H1 (cell line): Measurements from ENCODE around the gene VPS26A. TPM values are rescaled to one million over a fixed set of nuclear protein-coding genes. Genes with fewer than 3 reads are reported as not detected.

ENCODE experiments used
- CTCF ChIA-PET: fragments of 300-600 bp; sonication (Branson Sonifier 250); formaldehyde crosslinking; loops from one replicate; lab custom pipeline; 2021; ENCODE audit not compliant: partially characterized antibody; lab: Charles Lee
- POLR2A ChIA-PET: fragments of 300-600 bp; sonication (Branson Sonifier 250); formaldehyde crosslinking; loops from one replicate; lab custom pipeline; 2021; ENCODE audit warnings: inconsistent platforms; ENCODE audit not compliant: partially characterized antibody; lab: Charles Lee
- DNase-seq, 2 experiments: peaks; one replicate each; pipeline versions ENCODE4 v3.0.0 to v3.0.0-alpha.2; 2010 to 2022; ENCODE audit warnings: low spot score in 2 of 2, low read depth in 1 of 2, mixed read lengths in 1 of 2
- FAIRE-seq: peaks from 2 replicates; lab custom pipeline; 2011; peaks lifted over from hg19 to GRCh38; lab: Jason Lieb, UNC
- H2AFZ ChIP-seq: 2 replicates; pipeline ENCODE4 v1.8.1; 2012; ENCODE audit warnings: low read length, inconsistent platforms
- H2AK5ac ChIP-seq: 2 replicates; pipeline ENCODE4 v1.6.1; 2013; ENCODE audit warnings: low read depth, low read length
- H2BK120ac ChIP-seq: replicated peaks from 2 replicates; pipeline ENCODE3; 2013; ENCODE audit warnings: low read depth, low read length, inconsistent platforms
- H2BK12ac ChIP-seq: 2 replicates; pipeline ENCODE4 v1.6.1; 2013; ENCODE audit warnings: low read depth, low read length
- H2BK15ac ChIP-seq: 2 replicates; pipeline ENCODE4 v1.6.1; 2013; ENCODE audit warnings: low read length
- H2BK20ac ChIP-seq: 2 replicates; pipeline ENCODE4 v1.6.1; 2013; ENCODE audit warnings: low read length
- H2BK5ac ChIP-seq: 2 replicates; pipeline ENCODE4 v1.6.1; 2013; ENCODE audit warnings: low read depth, low read length
- H3K14ac ChIP-seq: 2 replicates; pipeline ENCODE4 v1.6.1; 2013; ENCODE audit warnings: inconsistent platforms; ENCODE audit not compliant: insufficient read length
- H3K18ac ChIP-seq: 2 replicates; pipeline ENCODE4 v1.6.1; 2013; ENCODE audit warnings: low read length; ENCODE audit errors: extremely low read depth
- H3K23ac ChIP-seq: 2 replicates; pipeline ENCODE4 v1.6.1; 2013; ENCODE audit warnings: inconsistent platforms; ENCODE audit not compliant: insufficient read length
- H3K23me2 ChIP-seq: 2 replicates; pipeline ENCODE4 v1.6.1; 2013; ENCODE audit warnings: low read depth, low read length
- H3K27ac ChIP-seq: 2 replicates; pipeline ENCODE4 v1.6.1; 2011; ENCODE audit warnings: low read depth, low read length, inconsistent platforms
- H3K27me3 ChIP-seq, 4 experiments: replicated peaks in 1 of 4; 1 replicate in 1 of 4; 2 replicates in 3 of 4; pipeline versions ENCODE4 v1.6.1 to v1.8.1; 2011 to 2013; ENCODE audit warnings: low read length in 3 of 4, mild to moderate bottlenecking in 3 of 4, inconsistent platforms in 2 of 4, mixed read lengths in 2 of 4, moderate library complexity in 1 of 4; ENCODE audit not compliant: control insufficient read depth in 3 of 4, insufficient read depth in 3 of 4; ENCODE audit errors: extremely low read depth in 1 of 4
- H3K36me3 ChIP-seq, 4 experiments: 2 replicates each; pipeline versions ENCODE4 v1.6.1 to v1.8.1; 2011 to 2013; ENCODE audit warnings: mild to moderate bottlenecking in 4 of 4, low read length in 3 of 4, moderate library complexity in 2 of 4, control low read depth in 1 of 4, inconsistent platforms in 1 of 4; ENCODE audit not compliant: insufficient read depth in 4 of 4, control insufficient read depth in 2 of 4
- H3K4ac ChIP-seq: replicated peaks from 2 replicates; pipeline ENCODE3; 2013; ENCODE audit warnings: low read length, low read depth, mixed read lengths, inconsistent platforms; ENCODE audit not compliant: insufficient read length
- H3K4me1 ChIP-seq, 4 experiments: replicated peaks in 1 of 4; 1 replicate in 1 of 4; 2 replicates in 3 of 4; pipeline versions ENCODE4 v1.6.1 to v1.8.1; 2011 to 2013; ENCODE audit warnings: low read length in 3 of 4, inconsistent platforms in 2 of 4, mixed read lengths in 1 of 4; ENCODE audit not compliant: insufficient read depth in 4 of 4, control insufficient read depth in 3 of 4
- H3K4me2 ChIP-seq, 2 experiments: 2 replicates each; pipeline versions ENCODE4 v1.6.1 to v1.8.1; 2011 to 2013; ENCODE audit warnings: low read depth in 2 of 2, low read length in 2 of 2, control low read depth in 1 of 2, inconsistent platforms in 1 of 2, mild to moderate bottlenecking in 1 of 2; ENCODE audit not compliant: insufficient read depth in 1 of 2
- H3K4me3 ChIP-seq, 4 experiments: fragments of 200-600, 300-600 bp in 1 of 4; sonication (generic), shearing (Covaris generic), sonication (Bioruptor Twin) in 1 of 4; 2 replicates each; pipeline versions ENCODE4 v1.5.1 to v1.8.1; 2011 to 2016; ENCODE audit warnings: low read length in 4 of 4, low read depth in 3 of 4, control low read depth in 2 of 4, inconsistent platforms in 2 of 4, mild to moderate bottlenecking in 2 of 4, mixed read lengths in 1 of 4, moderate library complexity in 1 of 4; ENCODE audit not compliant: insufficient read depth in 2 of 4; ENCODE audit errors: extremely low read depth in 1 of 4
- H3K56ac ChIP-seq: replicated peaks from 2 replicates; pipeline ENCODE3; 2013; ENCODE audit warnings: low read depth, mild to moderate bottlenecking, mixed read lengths, low read length, inconsistent platforms; ENCODE audit not compliant: insufficient read length
- H3K79me1 ChIP-seq: 2 replicates; pipeline ENCODE4 v1.6.1; 2013; ENCODE audit warnings: low read depth, low read length, control low read depth
- H3K79me2 ChIP-seq, 2 experiments: 2 replicates each; pipeline versions ENCODE4 v1.6.1 to v1.8.1; 2012 to 2013; ENCODE audit warnings: low read length in 2 of 2, mild to moderate bottlenecking in 2 of 2, inconsistent platforms in 1 of 2; ENCODE audit not compliant: insufficient read depth in 2 of 2, control insufficient read depth in 1 of 2
- H3K9ac ChIP-seq, 4 experiments: replicated peaks in 1 of 4; 1 replicate in 1 of 4; 2 replicates in 3 of 4; pipeline versions ENCODE4 v1.6.1 to v1.8.1; 2011 to 2013; ENCODE audit warnings: low read depth in 3 of 4, low read length in 3 of 4, control low read depth in 2 of 4, mild to moderate bottlenecking in 2 of 4, moderate library complexity in 2 of 4, inconsistent platforms in 1 of 4; ENCODE audit errors: extremely low read depth in 1 of 4
- H3K9me3 ChIP-seq, 2 experiments: 2 replicates each; pipeline versions ENCODE4 v1.6.1 to v1.8.1; 2012 to 2013; ENCODE audit warnings: mild to moderate bottlenecking in 2 of 2, moderate library complexity in 2 of 2, control low read depth in 1 of 2, inconsistent platforms in 1 of 2, low read depth in 1 of 2, low read length in 1 of 2, mixed read lengths in 1 of 2; ENCODE audit not compliant: insufficient read depth in 2 of 2
- H4K20me1 ChIP-seq, 2 experiments: replicated peaks in 1 of 2; 2 replicates each; pipeline versions ENCODE3 to v1.8.1; 2011 to 2013; ENCODE audit warnings: inconsistent platforms in 2 of 2, low read length in 2 of 2, mild to moderate bottlenecking in 1 of 2; ENCODE audit not compliant: insufficient read depth in 2 of 2, control insufficient read depth in 1 of 2
- H4K5ac ChIP-seq: 2 replicates; pipeline ENCODE4 v1.6.1; 2013; ENCODE audit warnings: low read length, low read depth, mixed read lengths, inconsistent platforms; ENCODE audit not compliant: insufficient read length
- H4K8ac ChIP-seq: 2 replicates; pipeline ENCODE4 v1.8.0; 2013; ENCODE audit warnings: mild to moderate bottlenecking, moderate library complexity, low read length, inconsistent platforms; ENCODE audit not compliant: insufficient read depth; ENCODE audit errors: extremely low read depth
- H4K91ac ChIP-seq: replicated peaks from 2 replicates; pipeline ENCODE3; 2013; ENCODE audit warnings: low read length, mixed read lengths, inconsistent platforms; ENCODE audit not compliant: insufficient read length
- BCL11A ChIP-seq, 2 experiments: IDR thresholded peaks; one replicate each; pipeline ENCODE4 v1.6.1; 2011; ENCODE audit warnings: low read depth in 2 of 2, low read length in 2 of 2, mild to moderate bottlenecking in 2 of 2
- BRCA1 ChIP-seq: IDR thresholded peaks from 2 replicates; pipeline ENCODE4 v1.6.1; 2012; ENCODE audit warnings: low read depth, low read length, improper control_type of control experiment
- GABPA ChIP-seq: IDR thresholded peaks from 2 replicates; pipeline ENCODE4 v1.6.1; 2011; ENCODE audit warnings: mild to moderate bottlenecking, low read length, moderate library complexity, borderline replicate concordance; ENCODE audit not compliant: insufficient read depth
- KDM1A ChIP-seq: fragments of 200-600, 300-600 bp; sonication (generic); IDR thresholded peaks from 2 replicates; pipeline ENCODE4 v1.7.1; 2016; ENCODE audit warnings: mild to moderate bottlenecking, low read length, borderline replicate concordance
- KDM4A ChIP-seq: IDR thresholded peaks from one replicate; pipeline ENCODE4 v1.7.1; 2012; ENCODE audit warnings: low read depth, mild to moderate bottlenecking, moderate library complexity, low read length, inconsistent platforms; ENCODE audit not compliant: severe bottlenecking
- PHF8 ChIP-seq: fragments of 200-600 bp; sonication (generic); conservative IDR thresholded peaks from 2 replicates; pipeline ENCODE4 v1.7.1; 2012; ENCODE audit warnings: low read depth, mild to moderate bottlenecking, inconsistent platforms, low read length, moderate library complexity
- SIN3A ChIP-seq, 2 experiments: IDR thresholded peaks in 1 of 2; conservative IDR thresholded peaks in 1 of 2; 2 replicates each; pipeline ENCODE4 v1.6.1; 2011 to 2012; ENCODE audit warnings: low read length in 2 of 2, improper control_type of control experiment in 1 of 2, low read depth in 1 of 2, mild to moderate bottlenecking in 1 of 2
- TAF1 ChIP-seq: IDR thresholded peaks from 2 replicates; pipeline ENCODE4 v1.6.1; 2011; ENCODE audit warnings: mild to moderate bottlenecking, low read depth, low read length
- WGBS, 2 experiments: shearing (Covaris generic) in 1 of 2; methylation state at CpG; one replicate each; pipeline versions ENCODE4 v1.1.6 to v1.1.7; 2013 to 2015; ENCODE audit warnings: low lambda C conversion rate in 2 of 2, mixed read lengths in 2 of 2, inconsistent platforms in 1 of 2, low coverage in 1 of 2, missing lambda C conversion rate in 1 of 2; ENCODE audit not compliant: insufficient replicate concordance in 2 of 2, insufficient coverage in 1 of 2, insufficient read length in 1 of 2; ENCODE audit errors: extremely low coverage in 1 of 2, missing lambda C conversion rate in 1 of 2; 5-methylcytosine and 5-hydroxymethylcytosine counted together
- polyA plus RNA-seq, 7 experiments: library from polyadenylated mRNA; depleted of rRNA in 3 of 7; stranded (reverse) in 5 of 7; unstranded in 2 of 7; fragments of >200 nt in 5 of 7; fragments of 200-250 nt in 2 of 7; gene quantifications; 1 replicate in 5 of 7; 2 replicates in 1 of 7; 4 replicates in 1 of 7; pipeline versions ENCODE4 v1.2.1 to v1.2.3, GENCODE V29; 2011 to 2013; ENCODE audit warnings: missing spikeins in 2 of 7, mixed read lengths in 2 of 7
- total RNA-seq: library from RNA; stranded (reverse); fragmentation: NEBNext Ultra II Directional; extraction: Animal tissue kit (Norgen Biotek cat#: 25700); gene quantifications from 2 replicates; pipeline ENCODE4 v1.2.1, GENCODE V29; 2021
- TF ChIP-seq, protein P1 (sequence below), 3 experiments: IDR thresholded peaks; 1 replicate in 2 of 3; 2 replicates in 1 of 3; pipeline versions ENCODE4 v1.5.1 to v1.6.1; 2011; ENCODE audit warnings: low read length in 3 of 3, mild to moderate bottlenecking in 3 of 3, inconsistent platforms in 2 of 3, low read depth in 1 of 3, moderate library complexity in 1 of 3; ENCODE audit not compliant: insufficient read depth in 1 of 3; ENCODE audit errors: control extremely low read depth in 1 of 3

Gene VPS26A
- total and polyA plus RNA-seq, 2 of the 8 experiments (the other 6 are each of a cell fraction or from before 2014, with no cell fraction given) = 10.7 to 44.8 TPM

DNA sequence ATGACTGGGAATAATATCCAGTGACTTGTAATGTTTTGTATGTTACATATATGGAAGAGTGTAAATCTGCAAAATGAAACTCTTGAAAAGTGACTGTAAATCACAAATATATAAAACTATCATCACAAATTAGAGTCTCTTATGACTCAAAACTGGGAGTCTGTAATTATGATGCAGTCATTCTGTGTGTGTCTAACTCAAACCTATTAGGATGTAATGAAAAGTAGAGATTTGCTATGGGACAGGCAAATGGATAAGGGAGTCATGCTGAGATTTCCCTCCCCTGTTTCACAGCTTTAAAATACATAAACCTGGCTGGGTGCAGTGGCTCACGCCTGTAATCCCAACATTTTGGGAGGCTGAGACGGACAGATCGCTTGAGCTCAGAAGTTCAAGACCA is 87.5 kb downstream of the VPS26A start:
- CTCF ChIA-PET = interaction anchor here (0.9 to 1.9 kb wide), 5 partner anchors 9 to 196 kb away, joined by 3 to 9 read pairs (median 5); partner anchors contain the start of gene HKDC1
- DNase-seq = no peak
- Histone ChIP-seq H3K4me3 (no peak overlapping the region), H3K56ac (no peak overlapping the region), H3K4me2 (no peak overlapping the region), H4K91ac (no peak overlapping the region), H3K4ac (no peak overlapping the region)
- TF ChIP-seq KDM4A (no peak), PHF8 (no peak), KDM1A (no peak), BCL11A (IDR thresholded peaks at IDR 0.05; ENCODE audit: low read depth in 2 of 2, low read length in 2 of 2) (no peak), TAF1 (no peak), SIN3A (conservative IDR thresholded peaks at IDR 0.05 in 1 of 2, IDR thresholded peaks at IDR 0.05 in 1 of 2; ENCODE audit: low read depth in 1 of 2, low read length in 2 of 2) (no peak), BRCA1 (no peak), GABPA (no peak)
- TF ChIP-seq, protein P1, sequence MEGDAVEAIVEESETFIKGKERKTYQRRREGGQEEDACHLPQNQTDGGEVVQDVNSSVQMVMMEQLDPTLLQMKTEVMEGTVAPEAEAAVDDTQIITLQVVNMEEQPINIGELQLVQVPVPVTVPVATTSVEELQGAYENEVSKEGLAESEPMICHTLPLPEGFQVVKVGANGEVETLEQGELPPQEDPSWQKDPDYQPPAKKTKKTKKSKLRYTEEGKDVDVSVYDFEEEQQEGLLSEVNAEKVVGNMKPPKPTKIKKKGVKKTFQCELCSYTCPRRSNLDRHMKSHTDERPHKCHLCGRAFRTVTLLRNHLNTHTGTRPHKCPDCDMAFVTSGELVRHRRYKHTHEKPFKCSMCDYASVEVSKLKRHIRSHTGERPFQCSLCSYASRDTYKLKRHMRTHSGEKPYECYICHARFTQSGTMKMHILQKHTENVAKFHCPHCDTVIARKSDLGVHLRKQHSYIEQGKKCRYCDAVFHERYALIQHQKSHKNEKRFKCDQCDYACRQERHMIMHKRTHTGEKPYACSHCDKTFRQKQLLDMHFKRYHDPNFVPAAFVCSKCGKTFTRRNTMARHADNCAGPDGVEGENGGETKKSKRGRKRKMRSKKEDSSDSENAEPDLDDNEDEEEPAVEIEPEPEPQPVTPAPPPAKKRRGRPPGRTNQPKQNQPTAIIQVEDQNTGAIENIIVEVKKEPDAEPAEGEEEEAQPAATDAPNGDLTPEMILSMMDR (IDR thresholded peaks at IDR 0.05; ENCODE audit: control extremely low read depth in 1 of 3, insufficient read depth in 1 of 3, low read depth in 1 of 3, low read length in 3 of 3) = no peak
- TF ChIP-seq, all 59 proteins: peak for 0
- H2BK20ac ChIP-seq = no peak overlapping the region
- H3K27me3 ChIP-seq = no peaks in the 10 kb centered on the region
- no peak overlapping the region for H2BK5ac ChIP-seq
- H4K20me1 ChIP-seq = peaks cover 0 to 1% of the 10 kb centered on the region in 2 experiments
- no peak overlapping the region for H2BK120ac ChIP-seq
- no peaks in the 10 kb centered on the region for H3K4me1 ChIP-seq
- H3K79me2 ChIP-seq = no peaks in the 10 kb centered on the region
- H3K79me1 ChIP-seq = no peaks in the 10 kb centered on the region
- no peak overlapping the region for H3K18ac ChIP-seq
- H3K36me3 ChIP-seq = peaks cover 3 to 20% (median 15%) of the 10 kb centered on the region in 4 experiments; a peak in 7 of 8 replicates
- H3K14ac ChIP-seq = no peak overlapping the region
- WGBS, 2 experiments = 85% methylated on average over 3 of the region's 3 CpGs; no CpG with 5 or more reads in 1 of the 2 experiments
- no peak overlapping the region for H4K5ac ChIP-seq
- no peak overlapping the region for H2BK15ac ChIP-seq
- no peaks in the 10 kb centered on the region for H3K23me2 ChIP-seq
- H2AFZ ChIP-seq = no peak overlapping the region
- no peak overlapping the region for H3K23ac ChIP-seq
- H4K8ac ChIP-seq = no peak overlapping the region
- H3K27ac ChIP-seq = no peak overlapping the region
- no peak overlapping the region for H2BK12ac ChIP-seq
- POLR2A ChIA-PET = interaction anchor here (0.7 to 1.5 kb wide), 4 partner anchors 10 to 253 kb away, joined by 3 to 4 read pairs (median 3); no protein-coding TSS in a partner anchor
- H3K9ac ChIP-seq = no peak overlapping the region
- no peaks in the 10 kb centered on the region for H3K9me3 ChIP-seq
- FAIRE-seq = no peak
- no peak overlapping the region for H2AK5ac ChIP-seq
